HepG2 (cell line): Measurements from ENCODE around the gene FTHL17. TPM values are rescaled to one million over a fixed set of nuclear protein-coding genes. Genes with fewer than 3 reads are reported as not detected.

Experiments used
- ATAC-seq: fragments of 200-7000 bp; cut with Tn5 transposase; 3 replicates; pipeline ENCODE4 v1.9.1; 2020; ENCODE audit warnings: mild to moderate bottlenecking, moderate library complexity
- BruUV-seq: library from RNA; stranded (reverse); fragments of 400-500 nt; replicated peaks from 2 replicates; lab custom pipeline; 2021; lab: Mats Ljungman, UMichigan
- CTCF ChIA-PET: fragments of 300-600 bp; formaldehyde crosslinking; extraction: SDS; loops from one replicate; lab custom pipeline; 2021; ENCODE audit warnings: low total read pairs, inconsistent platforms, low intra/inter-chr PET ratio; lab: Yijun Ruan, JAX
- POLR2A ChIA-PET: fragments of 350-600 bp; sonication (Branson Sonifier 250); formaldehyde crosslinking; loops from one replicate; lab custom pipeline; 2020; ENCODE audit warnings: antibody characterized with exemption, inconsistent platforms; lab: Yijun Ruan, JAX
- DNase-seq: peaks from one replicate; pipeline ENCODE4 v3.0.0-alpha.2; 2015; ENCODE audit warnings: low spot score
- FAIRE-seq: peaks from 3 replicates; lab custom pipeline; 2011; peaks lifted over from hg19 to GRCh38; lab: Jason Lieb, UNC
- H2AFZ ChIP-seq: one replicate; pipeline ENCODE4 v1.6.1; 2011; ENCODE audit warnings: low read length, inconsistent platforms
- H3K27ac ChIP-seq: fragments of 300-600 bp; 3 replicates; pipeline ENCODE4 v1.8.0; 2011; ENCODE audit warnings: mixed run types, mild to moderate bottlenecking, mixed read lengths, low read length, inconsistent platforms; ENCODE audit not compliant: insufficient read depth; ENCODE audit errors: extremely low read length
- H3K27me3 ChIP-seq, 2 experiments: fragments of 200-600 bp in 1 of 2; 2 replicates in 1 of 2; 3 replicates in 1 of 2; pipeline versions ENCODE4 v1.6.0 to v1.8.0; 2011; ENCODE audit warnings: low read length in 2 of 2, mild to moderate bottlenecking in 2 of 2, moderate library complexity in 2 of 2, inconsistent platforms in 1 of 2; ENCODE audit not compliant: insufficient read depth in 2 of 2, control insufficient read depth in 1 of 2
- H3K36me3 ChIP-seq, 2 experiments: fragments of 200-600 bp in 1 of 2; replicated peaks in 1 of 2; 2 replicates in 1 of 2; 3 replicates in 1 of 2; pipeline versions ENCODE4 v1.5.1 to v1.8.0; 2011; ENCODE audit warnings: low read length in 2 of 2, inconsistent platforms in 1 of 2; ENCODE audit not compliant: insufficient read depth in 2 of 2, control insufficient read depth in 1 of 2
- H3K4me1 ChIP-seq: 2 replicates; pipeline ENCODE4 v1.5.1; 2012; ENCODE audit warnings: low read length, inconsistent platforms; ENCODE audit not compliant: insufficient read depth
- H3K4me2 ChIP-seq: 2 replicates; pipeline ENCODE4 v1.6.0; 2011; ENCODE audit warnings: low read depth, low read length, inconsistent platforms
- H3K4me3 ChIP-seq, 3 experiments: fragments of 200-600 bp in 1 of 3; sonication (generic), shearing (Covaris generic) in 1 of 3; replicated peaks in 1 of 3; 2 replicates each; pipeline ENCODE4 v1.5.1; 2011 to 2016; ENCODE audit warnings: low read length in 3 of 3, inconsistent platforms in 2 of 3, low read depth in 2 of 3, mild to moderate bottlenecking in 2 of 3, control low read depth in 1 of 3, mixed read lengths in 1 of 3; ENCODE audit not compliant: insufficient read depth in 1 of 3
- H3K79me2 ChIP-seq: one replicate; pipeline ENCODE4 v1.6.1; 2011; ENCODE audit warnings: low read length, inconsistent platforms; ENCODE audit not compliant: insufficient read depth
- H3K9ac ChIP-seq: 2 replicates; pipeline ENCODE4 v1.6.0; 2011; ENCODE audit warnings: mild to moderate bottlenecking, low read depth, low read length, inconsistent platforms; ENCODE audit not compliant: insufficient read depth
- H3K9me3 ChIP-seq: 2 replicates; pipeline ENCODE4 v1.5.1; 2012; ENCODE audit warnings: mild to moderate bottlenecking, low read length
- H4K20me1 ChIP-seq: 2 replicates; pipeline ENCODE4 v1.6.0; 2011; ENCODE audit warnings: inconsistent platforms, mild to moderate bottlenecking, low read length, moderate library complexity; ENCODE audit not compliant: insufficient read depth
- BRD4 ChIP-seq: sonication (generic); formaldehyde crosslinking; IDR thresholded peaks from 2 replicates; pipeline ENCODE4 v1.4.0; 2020; ENCODE audit warnings: missing genetic modification reagents
- CEBPG ChIP-seq: IDR thresholded peaks from 2 replicates; pipeline ENCODE4 v1.6.1; 2016
- GATA4 ChIP-seq: sonication (generic); IDR thresholded peaks from 2 replicates; pipeline ENCODE4 v1.6.1; 2016; ENCODE audit warnings: antibody characterized with exemption, low read depth, borderline replicate concordance
- KAT7 ChIP-seq: IDR thresholded peaks from 2 replicates; pipeline ENCODE4 v1.6.1; 2018; ENCODE audit warnings: borderline replicate concordance, missing compliant biosample characterization
- KDM5A ChIP-seq: fragments of 200-600 bp; sonication (generic); IDR thresholded peaks from 2 replicates; pipeline ENCODE4 v1.7.0; 2018; ENCODE audit warnings: antibody characterized with exemption, mild to moderate bottlenecking, low read length, borderline replicate concordance
- MED1 ChIP-seq: sonication (generic); formaldehyde crosslinking; IDR thresholded peaks from 2 replicates; pipeline ENCODE4 v1.4.0; 2020; ENCODE audit warnings: missing genetic modification reagents
- MTF1 ChIP-seq: sonication (generic); formaldehyde crosslinking; IDR thresholded peaks from 2 replicates; pipeline ENCODE4 v1.5.0; 2020; ENCODE audit warnings: missing genetic modification reagents
- PLRG1 ChIP-seq: fragments of 450-650 bp; conservative IDR thresholded peaks from 2 replicates; pipeline ENCODE4 v1.6.1; 2016
- REL ChIP-seq: sonication (generic); formaldehyde crosslinking; conservative IDR thresholded peaks from 2 replicates; pipeline ENCODE4 v1.8.0; 2022; ENCODE audit warnings: mild to moderate bottlenecking, missing genetic modification reagents, moderate library complexity
- SUZ12 ChIP-seq: fragments of 150-350 bp; IDR thresholded peaks from 2 replicates; pipeline ENCODE4 v1.6.1; 2014; ENCODE audit warnings: low read depth, low read length
- TP53 ChIP-seq: sonication (generic); formaldehyde crosslinking; conservative IDR thresholded peaks from 2 replicates; pipeline ENCODE4 v1.4.0; 2020; ENCODE audit warnings: missing genetic modification reagents
- ZNF180 ChIP-seq: sonication (generic); formaldehyde crosslinking; IDR thresholded peaks from 2 replicates; pipeline ENCODE4 v1.4.0; 2020; ENCODE audit warnings: low read depth, missing genetic modification reagents, borderline replicate concordance
- ZNF333 ChIP-seq: sonication (generic); formaldehyde crosslinking; IDR thresholded peaks from 2 replicates; pipeline ENCODE4 v1.4.0; 2020; ENCODE audit warnings: mild to moderate bottlenecking, missing genetic modification reagents, borderline replicate concordance
- ZNF382 ChIP-seq: sonication (generic); formaldehyde crosslinking; IDR thresholded peaks from 2 replicates; pipeline ENCODE4 v1.5.0; 2020; ENCODE audit warnings: missing genetic modification reagents, mild to moderate bottlenecking, borderline replicate concordance
- ZNF430 ChIP-seq: sonication (generic); formaldehyde crosslinking; IDR thresholded peaks from 2 replicates; pipeline ENCODE4 v1.9.0; 2021; ENCODE audit warnings: mild to moderate bottlenecking, missing genetic modification reagents
- ZNF615 ChIP-seq: sonication (generic); formaldehyde crosslinking; IDR thresholded peaks from 2 replicates; pipeline ENCODE4 v1.5.0; 2020; ENCODE audit warnings: mild to moderate bottlenecking, missing genetic modification reagents, borderline replicate concordance
- WGBS: methylation state at CpG from one replicate; pipeline ENCODE4 v1.1.6; 2017; ENCODE audit warnings: low lambda C conversion rate; 5-methylcytosine and 5-hydroxymethylcytosine counted together
- in situ Hi-C: cut with HindIII; loops from 2 replicates; pipeline ENCODE4 v1.10.0; 2017; ENCODE audit warnings: low pct_unique_long_range_greater_than_20kb; ENCODE audit not compliant: extremely low pct_ligation_motif_present
- intact Hi-C: fragments of 100-400 bp; cut with micrococcal nuclease; formaldehyde crosslinking; loops from one replicate; pipeline ENCODE4 v1.10.0; 2022; ENCODE audit not compliant: unreplicated experiment
- polyA plus RNA-seq, 8 experiments: library from polyadenylated mRNA; depleted of rRNA in 3 of 8; stranded (reverse) in 7 of 8; unstranded in 1 of 8; fragments of >200 nt; fragmentation: Illumina TruSeq in 4 of 8; extraction: Trizol in 4 of 8; gene quantifications; 2 replicates each; pipeline versions ENCODE4 v1.2.1 to v1.2.3, GENCODE V29; 2011 to 2016; ENCODE audit warnings: low read depth in 4 of 8, missing spikeins in 1 of 8, mixed read lengths in 1 of 8; ENCODE audit not compliant: insufficient read depth in 1 of 8
- total RNA-seq, 5 experiments: library from RNA; depleted of rRNA; stranded (reverse); fragments of >200 nt; fragmentation: Illumina TruSeq; extraction: Trizol; gene quantifications; 2 replicates each; pipeline ENCODE4 v1.2.3, GENCODE V29; 2016; ENCODE audit warnings: low read depth in 1 of 5
- TF ChIP-seq, protein P1 (sequence below): sonication (generic); formaldehyde crosslinking; IDR thresholded peaks from 2 replicates; pipeline ENCODE4 v1.8.0; 2022; ENCODE audit warnings: missing genetic modification reagents, mild to moderate bottlenecking, moderate library complexity, borderline replicate concordance

Gene FTHL17
- total and polyA plus RNA-seq, 2 of the 13 experiments (the other 11 are each of a cell fraction or from before 2014, with no cell fraction given) = not detected

DNA sequence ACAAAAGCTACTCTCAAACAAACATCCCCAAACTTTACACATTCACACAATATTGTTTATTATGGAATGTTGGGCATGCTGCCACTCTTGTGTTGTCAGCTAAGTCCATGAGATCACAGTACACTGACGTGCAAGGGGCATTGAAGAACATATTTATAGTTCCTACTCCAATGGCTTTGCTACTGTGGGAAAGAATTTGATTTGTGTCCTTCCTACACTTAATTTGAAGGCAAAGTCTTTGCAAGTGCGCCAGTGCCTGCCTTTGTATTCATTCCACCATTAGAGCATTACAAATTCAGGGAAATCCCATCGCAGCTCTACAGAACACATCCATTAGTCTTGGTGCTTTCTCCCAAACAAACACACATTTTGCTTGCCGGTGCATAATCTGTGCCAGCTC is 45.4 kb upstream of the FTHL17 start:
- BruUV-seq = no TSS peak
- intact Hi-C loops = no loop called here
- H3K4me1 ChIP-seq = no peaks in the 10 kb centered on the region

More for the DNA sequence above, 45.4 kb upstream of the FTHL17 start:
- ChIA-PET CTCF (no interaction called here), POLR2A (no interaction called here)
- WGBS = 62% methylated on average over 4 of the region's 4 CpGs
- in situ Hi-C loops = no loop called here
- Histone ChIP-seq H3K4me3 (no peak overlapping the region), H3K9ac (no peak overlapping the region), H3K4me2 (no peak overlapping the region), H3K79me2 (no peaks in the 10 kb centered on the region), H3K27ac (no peak overlapping the region), H3K9me3 (no peaks in the 10 kb centered on the region), H4K20me1 (no peaks in the 10 kb centered on the region), H3K27me3 (no peaks in the 10 kb centered on the region), H2AFZ (no peak overlapping the region), H3K36me3 (no peaks in the 10 kb centered on the region)
- TF ChIP-seq GATA4 = no peak
- TF ChIP-seq MTF1 (CRISPR knock-in tag) = no peak
- TF ChIP-seq TP53 (CRISPR knock-in tag) = no peak
- TF ChIP-seq ZNF615 (CRISPR knock-in tag) = no peak
- no peak for TF ChIP-seq ZNF180 (CRISPR knock-in tag)
- TF ChIP-seq ZNF333 (CRISPR knock-in tag) = no peak
- TF ChIP-seq KAT7 = no peak
- TF ChIP-seq REL = no peak
- TF ChIP-seq, protein P1, sequence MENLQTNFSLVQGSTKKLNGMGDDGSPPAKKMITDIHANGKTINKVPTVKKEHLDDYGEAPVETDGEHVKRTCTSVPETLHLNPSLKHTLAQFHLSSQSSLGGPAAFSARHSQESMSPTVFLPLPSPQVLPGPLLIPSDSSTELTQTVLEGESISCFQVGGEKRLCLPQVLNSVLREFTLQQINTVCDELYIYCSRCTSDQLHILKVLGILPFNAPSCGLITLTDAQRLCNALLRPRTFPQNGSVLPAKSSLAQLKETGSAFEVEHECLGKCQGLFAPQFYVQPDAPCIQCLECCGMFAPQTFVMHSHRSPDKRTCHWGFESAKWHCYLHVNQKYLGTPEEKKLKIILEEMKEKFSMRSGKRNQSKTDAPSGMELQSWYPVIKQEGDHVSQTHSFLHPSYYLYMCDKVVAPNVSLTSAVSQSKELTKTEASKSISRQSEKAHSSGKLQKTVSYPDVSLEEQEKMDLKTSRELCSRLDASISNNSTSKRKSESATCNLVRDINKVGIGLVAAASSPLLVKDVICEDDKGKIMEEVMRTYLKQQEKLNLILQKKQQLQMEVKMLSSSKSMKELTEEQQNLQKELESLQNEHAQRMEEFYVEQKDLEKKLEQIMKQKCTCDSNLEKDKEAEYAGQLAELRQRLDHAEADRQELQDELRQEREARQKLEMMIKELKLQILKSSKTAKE (CRISPR knock-in tag) = no peak
- no peak for TF ChIP-seq ZNF430 (CRISPR knock-in tag)
- TF ChIP-seq CEBPG (CRISPR knock-in tag) = no peak
- no peak for TF ChIP-seq ZNF382
- TF ChIP-seq SUZ12 = no peak
- no peak for TF ChIP-seq MED1 (CRISPR knock-in tag)
- no peak for TF ChIP-seq BRD4 (CRISPR knock-in tag)
- no peak for TF ChIP-seq KDM5A
- TF ChIP-seq PLRG1 = no peak
- FAIRE-seq = no peak
- ATAC-seq = no peak
- DNase-seq = no peak
